IMR-90 (cell line): ENCODE measurements around the gene BPIFB2.

Experiments
- CEBPB ChIP-seq: IDR thresholded peaks from 2 replicates; pipeline ENCODE4 v1.6.1; 2012; ENCODE audit warnings: low read depth, low read length, improper control_type of control experiment
- CTCF ChIP-seq: conservative IDR thresholded peaks from 2 replicates; pipeline ENCODE4 v1.5.1; 2012; ENCODE audit warnings: mild to moderate bottlenecking, low read depth, low read length, improper control_type of control experiment
- FOS ChIP-seq: fragments of 150-350 bp; IDR thresholded peaks from 2 replicates; pipeline ENCODE4 v1.6.1; 2016; ENCODE audit warnings: low read depth, low read length
- POLR2A ChIP-seq: IDR thresholded peaks from 2 replicates; pipeline ENCODE4 v1.6.1; 2012; ENCODE audit warnings: mild to moderate bottlenecking, low read depth, low read length
- RAD21 ChIP-seq: IDR thresholded peaks from 2 replicates; pipeline ENCODE4 v1.6.1; 2012; ENCODE audit warnings: low read length, improper control_type of control experiment

- TF ChIP-seq CTCF (peak; percentile 36; the same call in 1 of the 2 replicates), CEBPB (no peak), RAD21 (peak; percentile 22; the same call in 1 of the 2 replicates), FOS (no peak), POLR2A (no peak)
Observed at GRCh38 chr20:33005132-33005566, 2.4 kb upstream of the BPIFB2 start.
